Left renal cortex interstitium (tissue), 4 donors: Measurements from ENCODE around the gene GARIN5B. TPM values are rescaled to one million over a fixed set of nuclear protein-coding genes. Genes with fewer than 3 reads are reported as not detected.
"Not testable (repeated sequence)": the region's sequence is repeated elsewhere in the genome, so short reads cannot be mapped to it uniquely, and the experiment has no call there.

Source experiments
- DNase-seq, 4 donors: peaks; one replicate each; pipeline ENCODE4 v3.0.0-alpha.2; 2013; ENCODE audit warnings: low read depth in 4 of 4, low spot score in 2 of 4, missing footprints in 1 of 4
- polyA plus RNA-seq, 4 donors: library from polyadenylated mRNA; unstranded; fragments of 120-200 nt; gene quantifications; one replicate each; pipeline ENCODE4 v1.2.1, GENCODE V29; 2013; ENCODE audit not compliant: insufficient read length in 4 of 4

GARIN5B gene
- under 1 TPM; 0.08 to 0.49 (median 0.21) TPM for polyA plus RNA-seq

DNA sequence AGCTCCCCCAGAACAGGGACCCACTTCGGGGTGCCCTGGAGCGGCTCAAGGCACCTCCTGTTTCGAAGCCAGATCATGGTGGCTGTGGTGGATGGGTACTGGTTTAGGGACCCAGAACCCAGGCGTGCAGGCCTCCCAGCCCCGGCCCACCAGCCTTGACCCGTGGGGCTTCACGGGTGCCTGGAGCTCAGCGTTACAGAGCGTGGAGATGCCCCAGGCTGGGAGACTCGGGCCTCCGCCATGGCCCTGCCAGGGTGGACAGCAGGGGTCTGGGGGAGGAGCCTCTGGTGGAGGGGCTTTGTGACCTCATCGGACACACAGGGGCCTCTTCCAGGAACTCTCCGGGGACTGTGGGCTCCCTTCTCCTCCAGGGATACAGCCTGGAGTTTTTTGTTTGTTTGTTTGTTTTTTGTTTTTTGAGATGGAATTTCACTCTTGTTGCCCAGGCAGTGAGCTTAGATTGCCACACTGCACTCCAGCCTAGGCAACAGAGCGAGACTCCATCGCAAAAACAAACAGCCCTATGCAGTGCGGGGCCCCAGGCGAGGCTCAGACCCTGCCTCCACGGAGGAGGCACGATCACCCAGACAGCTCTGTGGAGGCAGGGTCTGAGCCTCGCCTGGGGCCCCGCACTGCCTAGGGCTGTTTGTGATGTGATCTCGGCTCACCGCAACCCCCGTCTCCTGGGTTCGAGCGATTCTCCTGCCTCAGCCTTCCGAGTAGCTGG, at the start of gene GARIN5B:
TSS of gene GARIN5B (minus strand) at position 271 of the 727 bp plus-strand sequence. CDS start at position 77, 194 bp downstream.
- DNase-seq, result no peak

DNA sequence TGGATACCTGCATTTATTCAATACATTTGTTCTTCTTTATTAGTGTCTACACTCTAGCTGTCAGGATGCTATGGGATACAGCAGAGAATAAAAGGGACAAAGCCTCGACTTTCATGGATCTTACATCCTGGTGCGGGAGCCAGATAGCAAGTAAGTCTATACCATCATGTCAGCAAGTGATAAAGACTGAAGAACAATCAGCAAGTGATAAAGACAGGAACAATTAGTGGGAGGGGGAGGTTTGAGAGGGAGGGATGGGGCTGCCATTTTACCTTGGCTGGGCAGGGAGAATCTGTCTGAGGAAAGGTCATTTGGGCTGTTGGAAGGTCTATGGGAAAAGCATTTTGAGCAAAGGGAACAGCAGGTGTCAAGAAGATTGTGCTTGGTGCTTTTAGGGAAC, 47.1 kb upstream of the GARIN5B start:
- no peak for DNase-seq

DNA sequence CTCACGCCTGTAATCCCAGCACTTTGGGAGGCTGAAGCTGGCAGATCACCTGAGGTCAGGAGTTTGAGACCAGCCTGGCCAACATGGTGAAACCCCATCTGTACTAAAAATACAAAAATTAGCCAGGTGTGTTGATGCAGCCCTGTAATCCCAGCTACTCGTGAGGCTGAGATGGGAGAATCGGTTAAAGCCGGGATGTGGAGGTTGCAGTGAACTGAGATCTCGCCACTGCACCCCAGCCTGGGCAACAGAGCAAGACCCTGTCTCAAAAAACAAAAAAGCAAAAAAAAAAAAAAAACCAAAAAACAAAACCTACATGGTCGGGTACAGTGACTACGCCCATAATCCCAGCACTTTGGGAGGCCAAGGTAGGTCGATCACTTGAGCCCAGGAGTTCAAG, 46.1 kb upstream of the GARIN5B start:
- not testable (repeated sequence) for DNase-seq

DNA sequence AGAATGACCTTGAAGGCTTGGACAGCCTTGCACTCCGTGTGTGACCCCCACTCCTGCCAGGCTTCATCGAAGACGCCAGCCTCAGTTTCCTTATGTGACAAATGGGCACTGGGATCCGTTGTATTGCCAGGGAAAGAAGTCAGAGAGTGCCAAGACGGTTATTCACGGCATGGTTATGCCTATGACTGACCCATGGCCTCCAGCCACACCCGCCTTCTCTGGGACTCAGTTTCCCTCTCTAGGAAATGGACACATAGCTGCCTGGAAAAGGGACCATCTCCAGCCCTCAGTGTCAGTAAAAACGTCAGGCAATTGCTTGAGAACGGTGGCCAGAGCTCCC, 45.4 kb upstream of the GARIN5B start:
- no peak for DNase-seq

DNA sequence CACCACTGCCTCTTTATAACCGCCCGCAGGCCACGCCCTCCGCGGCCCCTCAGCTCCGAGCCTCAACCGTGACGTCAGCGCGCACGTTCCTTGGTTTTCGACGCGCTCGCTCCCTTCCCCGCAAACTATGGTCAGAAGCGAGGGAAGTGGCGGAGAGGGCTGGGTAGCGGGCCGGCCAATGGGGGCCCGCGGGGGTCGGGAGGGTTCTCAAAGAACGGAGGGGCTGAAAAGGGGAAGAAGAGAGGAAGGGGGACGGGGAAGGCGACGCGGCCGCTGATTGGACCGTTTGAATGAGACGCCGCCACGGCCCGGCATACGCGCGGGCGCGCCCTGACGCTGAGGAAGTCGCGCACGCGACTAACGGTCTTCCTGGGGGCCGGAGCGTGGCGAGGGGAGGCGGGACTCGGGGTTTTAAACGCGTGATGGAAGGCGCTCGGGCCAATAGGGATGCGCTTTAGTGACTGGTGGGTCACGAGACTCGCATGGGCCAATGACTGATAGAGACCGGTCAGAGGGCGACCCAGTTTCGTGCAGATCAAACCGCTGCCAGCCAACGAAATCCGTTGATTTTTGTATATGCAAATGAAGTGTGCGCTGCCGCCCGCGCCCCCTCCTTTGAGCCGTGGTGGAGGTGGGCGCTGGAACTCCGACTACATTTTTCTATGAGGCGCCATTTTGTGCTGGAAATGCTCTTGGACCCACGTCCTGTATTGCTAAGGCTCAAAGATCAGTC, 44.9 kb upstream of the GARIN5B start:
- DNase-seq, result peak; percentile 94 to 99 (median 98)

DNA sequence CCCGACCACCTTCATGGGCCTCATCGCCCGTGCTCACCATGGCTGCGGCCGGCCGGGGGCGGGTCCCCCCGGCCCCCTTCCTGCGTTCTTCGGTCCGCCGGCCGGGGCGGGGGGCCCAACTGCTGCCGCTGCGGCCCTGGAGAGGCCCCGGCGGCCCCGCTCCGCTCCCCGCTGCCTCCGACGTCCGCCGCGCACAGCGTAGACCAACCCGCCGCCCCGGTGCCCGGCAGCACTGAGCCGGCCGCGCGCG, 44.4 kb upstream of the GARIN5B start, which contains the start of gene UBE2S:
TSS of gene UBE2S (minus strand) at position 239 of the 250 bp plus-strand sequence. CDS start at position 40, 199 bp downstream.
- DNase-seq, result not testable (repeated sequence)

DNA sequence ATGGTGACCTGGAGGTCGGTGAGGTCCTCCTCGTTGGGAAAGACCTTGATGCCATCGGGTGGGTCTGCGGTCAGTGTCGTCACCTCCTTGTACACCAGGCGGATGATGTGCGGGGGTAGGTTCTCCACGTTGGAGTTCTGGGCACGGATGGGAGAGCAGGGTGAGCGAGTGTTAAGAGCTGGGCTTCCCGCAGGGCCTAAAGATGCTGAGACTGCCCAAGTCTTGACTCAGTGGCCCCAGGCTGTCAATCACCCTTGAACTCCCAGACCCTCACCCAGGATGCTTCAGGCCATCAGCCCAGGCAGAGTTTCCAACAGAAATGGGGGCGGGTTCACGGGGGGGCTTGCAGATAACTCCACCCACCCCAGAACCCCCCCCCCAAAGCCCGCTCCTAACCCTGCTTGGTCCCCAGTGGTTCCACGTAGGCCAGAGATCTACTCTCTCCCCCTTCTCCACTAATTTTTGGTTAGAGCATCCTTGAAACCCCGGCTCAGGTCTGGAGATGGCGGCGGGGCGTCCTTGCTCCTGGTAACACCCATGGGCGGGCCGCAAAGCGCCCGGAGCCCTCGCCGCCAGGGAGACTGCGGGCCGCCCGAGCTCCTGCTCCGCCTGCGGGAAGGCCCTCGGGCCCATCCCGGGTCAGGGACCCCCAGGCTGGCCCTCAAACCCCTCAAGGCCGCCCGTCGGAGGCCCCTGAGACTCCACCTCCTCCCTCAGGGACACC, 43.9 kb upstream of the GARIN5B start:
- DNase-seq, result no peak

DNA sequence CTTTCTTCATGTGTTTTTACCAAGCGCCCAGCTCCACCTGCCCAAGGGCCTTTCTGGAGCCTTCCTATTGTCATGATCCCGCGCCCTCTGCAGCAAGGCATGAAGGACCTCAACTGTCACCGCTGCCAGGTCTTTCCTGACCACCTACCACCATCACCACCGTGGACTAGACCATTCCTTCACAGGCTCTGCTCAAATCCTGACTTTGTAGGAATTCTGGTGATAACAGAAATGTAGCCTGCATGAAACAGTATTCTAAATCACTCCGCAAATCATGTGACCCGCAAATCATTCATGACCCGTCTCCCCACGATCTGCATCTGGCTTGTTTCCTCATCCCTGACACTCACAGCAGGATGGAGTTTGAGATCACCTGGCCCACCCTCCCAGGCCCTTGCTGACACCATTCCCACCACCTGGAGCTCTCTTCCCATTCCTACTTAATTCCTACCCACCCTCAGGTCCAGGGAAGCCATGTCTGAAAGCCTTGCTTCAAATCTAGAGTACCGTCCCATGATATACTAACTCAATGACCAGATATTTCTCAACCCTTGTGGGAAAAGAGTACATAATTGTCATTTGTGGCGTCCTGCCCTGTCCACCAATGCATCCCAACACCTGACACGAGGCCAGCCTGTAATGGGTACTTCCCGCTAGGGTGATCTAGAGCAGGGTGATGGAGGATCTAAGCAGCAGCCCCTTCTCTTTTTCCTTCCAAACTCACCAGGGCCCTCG, 43.2 kb upstream of the GARIN5B start:
- no peak for DNase-seq

DNA sequence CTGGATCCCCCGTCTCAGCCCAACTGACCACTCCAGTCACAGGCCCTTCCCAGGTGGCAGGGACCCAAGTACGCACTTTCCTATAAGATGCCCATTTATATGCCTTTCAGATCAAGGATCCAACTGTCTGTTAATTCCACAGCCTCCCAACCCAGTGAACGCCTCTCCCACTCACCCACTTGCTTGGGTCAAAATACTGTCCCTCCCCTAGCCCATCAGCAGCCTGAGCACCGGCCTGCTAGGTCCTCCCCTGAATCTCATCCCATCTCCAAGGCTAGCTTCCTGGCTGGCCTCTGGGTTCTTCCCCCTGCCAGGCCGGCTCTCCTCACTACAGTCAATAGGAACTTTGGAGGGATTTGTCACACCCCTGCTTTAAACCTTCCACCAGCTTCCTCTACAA, 42.6 kb upstream of the GARIN5B start:
- no peak for DNase-seq

DNA sequence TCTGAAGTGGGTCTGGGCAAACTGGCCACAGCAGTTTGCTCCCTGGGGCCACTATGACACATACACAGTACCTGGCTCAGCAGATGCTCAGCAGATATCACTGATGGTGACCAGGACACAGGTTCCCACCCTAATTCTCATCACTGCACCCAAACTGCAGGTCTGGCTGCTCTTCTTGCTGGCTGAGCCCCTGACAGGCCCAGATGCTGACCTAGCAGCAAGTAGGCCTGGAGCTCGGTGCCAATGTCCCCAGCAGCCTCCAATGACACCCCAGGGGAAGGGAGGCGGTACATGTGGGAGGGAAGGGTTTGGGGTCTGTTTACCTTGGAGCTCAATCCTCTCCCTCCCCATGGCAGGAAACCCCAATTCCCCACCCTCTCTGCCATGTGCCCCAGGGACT, 39.4 kb upstream of the GARIN5B start:
- DNase-seq, result no peak

DNA sequence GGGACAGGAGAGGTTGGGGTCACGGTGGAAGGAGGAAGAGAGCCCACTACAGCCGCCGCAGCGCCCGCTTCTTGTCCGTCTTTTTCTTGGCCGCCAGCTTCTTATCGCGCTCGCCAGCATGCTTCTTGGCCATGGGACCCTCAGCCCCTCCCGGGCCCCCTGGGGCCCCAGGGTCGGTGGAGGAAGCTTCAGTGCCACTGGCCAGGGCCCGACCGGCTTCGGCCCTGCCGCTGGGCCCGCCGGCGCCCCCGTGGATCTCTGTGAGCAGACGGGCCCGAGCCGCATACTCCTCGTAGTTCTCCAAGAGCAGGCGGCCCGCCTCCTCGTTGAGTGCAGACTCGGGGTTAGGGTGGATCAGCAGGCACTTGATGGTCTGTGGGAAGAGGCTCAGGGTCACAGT, 38.3 kb upstream of the GARIN5B start:
- DNase-seq, result not testable (repeated sequence)

DNA sequence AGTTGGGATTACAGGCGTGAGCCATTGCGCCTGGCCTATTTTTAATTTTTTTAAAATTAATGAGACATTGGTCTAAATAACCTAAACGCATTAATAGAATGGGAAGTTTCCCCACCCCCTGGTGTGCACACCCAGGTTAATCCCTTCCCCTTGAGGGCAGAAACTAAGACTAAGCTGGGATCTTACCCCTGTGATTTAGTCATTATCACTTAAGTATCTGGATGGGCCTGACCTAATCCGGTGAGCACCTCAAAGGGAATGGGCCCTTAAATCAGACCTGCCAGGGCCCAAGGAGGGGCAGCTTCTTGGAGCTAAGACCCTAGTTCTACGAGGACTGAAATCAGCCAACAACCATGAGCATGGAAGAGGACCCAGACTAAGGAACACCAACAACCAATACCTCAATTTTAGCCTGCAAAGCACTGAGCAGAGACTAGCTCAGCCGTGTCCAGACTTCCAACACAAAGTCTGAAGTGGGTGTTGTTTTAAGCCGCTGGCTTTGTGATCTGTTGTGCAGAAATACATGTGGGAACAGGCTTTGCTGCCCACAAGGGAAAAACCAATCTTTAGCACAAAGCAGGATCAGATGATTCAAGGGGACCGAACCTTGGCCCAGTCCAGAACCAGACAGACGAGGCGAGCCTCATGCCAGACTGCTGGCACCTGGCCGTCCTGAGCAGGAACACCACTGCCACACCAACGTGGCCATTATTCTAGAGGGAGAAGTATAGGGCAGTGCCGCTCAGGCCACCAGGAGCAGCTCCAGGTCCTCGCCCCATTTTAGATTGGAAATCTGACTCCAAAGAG, 37.4 kb upstream of the GARIN5B start:
- no peak for DNase-seq

DNA sequence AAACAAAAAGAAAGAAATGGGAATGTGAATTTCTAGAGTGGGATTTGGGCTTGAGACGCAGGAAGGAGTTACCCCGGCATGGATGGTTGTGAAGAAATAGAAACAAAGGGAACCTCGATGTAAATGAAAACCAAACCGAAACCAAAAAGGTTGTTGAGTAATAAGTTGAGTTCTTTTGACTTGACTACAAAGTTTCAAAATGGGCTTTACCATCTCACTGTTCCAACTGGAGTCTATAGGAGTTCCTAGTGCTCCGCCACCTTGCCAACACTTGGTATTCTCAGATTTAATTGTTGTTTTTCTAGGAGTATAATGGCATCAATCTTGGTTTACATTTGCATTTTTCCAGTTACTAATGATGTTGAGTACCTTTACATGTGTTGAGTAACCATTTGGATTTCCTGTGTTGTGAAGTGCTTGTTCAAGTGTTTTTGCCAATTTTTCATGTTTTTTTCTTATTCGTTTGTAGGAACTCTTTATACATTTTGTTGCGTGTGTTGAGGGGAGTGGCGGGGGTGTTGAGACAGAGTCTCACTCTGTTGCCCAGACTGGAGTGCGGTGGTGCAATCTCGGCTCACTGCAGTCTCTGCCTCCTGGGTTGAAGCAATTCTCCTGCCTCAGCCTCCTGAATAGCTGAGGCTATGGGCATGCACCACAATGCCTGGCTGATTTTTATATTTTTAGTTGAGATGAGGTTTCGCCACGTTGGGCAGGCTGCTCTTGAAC, 35.3 kb upstream of the GARIN5B start:
- DNase-seq, result no peak

DNA sequence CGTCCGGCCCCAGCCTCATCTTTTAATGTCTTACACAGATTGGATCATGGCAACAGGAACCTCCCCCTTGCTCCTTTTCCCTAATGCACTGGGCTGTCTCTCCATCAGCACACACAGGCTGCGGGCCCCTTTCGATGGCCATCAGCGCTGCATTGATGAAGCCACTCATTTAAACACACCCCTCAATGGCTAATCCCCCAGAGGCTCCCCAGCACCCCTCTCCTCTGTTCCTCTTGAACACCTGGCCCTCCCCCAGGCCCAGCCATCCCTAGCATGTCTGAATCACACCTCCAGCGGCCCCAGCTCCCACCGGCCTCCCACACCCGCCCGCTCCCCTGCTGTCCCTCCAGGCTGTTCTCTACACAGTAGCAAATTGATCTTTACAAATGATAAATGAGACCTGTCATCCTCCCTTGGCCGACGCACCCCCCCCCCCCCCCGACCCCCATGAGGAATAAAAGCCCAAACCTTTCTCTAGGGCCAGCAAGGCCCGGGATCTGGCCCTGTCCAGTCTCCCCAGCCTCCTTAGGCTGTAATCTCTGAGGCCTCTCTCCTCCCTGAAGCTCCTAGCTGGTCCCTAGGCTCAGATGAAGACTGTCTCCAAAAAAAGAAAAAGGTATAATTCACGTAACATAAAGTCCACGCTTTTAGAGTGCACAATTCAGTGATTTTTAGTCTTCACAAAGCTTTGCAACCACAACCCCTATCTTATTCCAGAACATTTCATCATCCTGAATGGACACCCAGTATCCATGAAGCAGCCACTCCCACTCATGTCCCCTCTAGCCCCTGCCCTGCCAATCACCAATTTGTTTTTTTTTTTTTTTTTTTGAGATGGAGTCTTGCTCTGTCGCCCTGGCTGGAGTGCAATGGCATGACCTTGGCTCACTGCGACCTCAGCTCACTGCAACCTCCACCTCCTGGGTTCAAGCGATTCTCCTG, 30.0 kb upstream of the GARIN5B start:
- no peak for DNase-seq

DNA sequence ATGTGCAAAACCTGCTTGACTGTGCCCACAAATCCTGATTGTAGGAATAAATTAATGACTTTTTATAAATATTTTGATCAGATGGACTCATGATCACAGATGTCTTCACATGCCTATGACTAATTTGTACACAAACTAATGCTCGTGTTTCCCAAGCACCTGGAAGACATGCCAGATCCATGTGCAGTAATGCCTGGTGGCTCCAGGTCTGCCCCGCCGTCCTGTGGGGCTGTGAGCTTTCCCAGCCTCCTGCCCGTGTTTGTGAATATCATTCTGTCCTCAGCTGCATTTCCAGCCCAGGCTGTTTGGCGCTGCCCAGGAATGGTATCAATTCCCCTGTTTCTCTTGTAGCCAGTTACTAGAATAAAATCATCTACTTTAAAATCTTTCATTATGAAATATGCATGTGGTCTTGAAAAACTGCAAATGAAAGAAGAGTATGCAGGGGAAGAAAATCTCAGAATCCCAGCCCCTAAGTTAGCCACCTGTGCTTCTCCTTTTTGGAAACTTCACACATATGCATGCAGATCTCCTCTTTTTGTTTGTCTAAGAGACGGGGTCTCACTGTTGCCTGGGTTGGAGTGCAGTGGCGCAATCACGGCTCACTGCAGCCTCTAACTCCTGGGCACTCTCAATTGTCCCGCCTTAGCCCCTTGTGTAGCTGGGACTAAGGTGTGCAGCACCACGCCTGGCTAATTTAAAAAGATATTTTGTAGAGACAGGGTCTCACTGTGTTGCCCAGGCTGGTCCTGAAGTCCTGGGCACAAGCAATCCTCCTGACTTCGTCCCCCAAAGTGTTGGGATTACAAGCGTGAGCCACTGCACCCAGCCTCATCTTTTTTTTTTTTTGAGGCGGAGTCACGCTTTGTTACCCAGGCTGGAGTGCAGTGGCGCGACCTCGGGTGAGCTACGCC, 28.9 kb upstream of the GARIN5B start:
- DNase-seq, result no peak

DNA sequence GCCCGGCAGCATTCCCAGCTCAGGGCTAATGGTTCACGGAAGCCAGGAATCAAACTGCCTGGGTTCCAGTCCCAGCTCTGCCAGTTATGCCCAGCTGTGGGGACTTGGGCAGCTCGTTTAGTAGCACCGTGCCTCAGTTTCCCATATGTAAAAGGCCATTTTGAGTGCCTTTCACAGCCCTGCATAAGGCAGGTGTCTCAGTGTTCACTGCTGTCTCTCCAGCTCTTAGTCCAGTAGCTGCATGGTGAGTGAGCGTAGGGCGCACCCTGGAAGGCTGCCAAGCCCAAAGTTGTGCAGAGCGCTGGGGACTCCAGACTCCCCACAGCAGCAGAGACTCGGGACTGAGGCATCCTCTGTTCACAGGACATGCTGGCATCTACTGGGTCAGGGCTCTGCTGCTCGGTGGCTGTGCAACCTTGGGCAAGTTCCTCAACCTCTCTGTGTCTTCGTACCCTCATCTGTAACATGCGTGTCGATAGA, 28.2 kb upstream of the GARIN5B start:
- no peak for DNase-seq

DNA sequence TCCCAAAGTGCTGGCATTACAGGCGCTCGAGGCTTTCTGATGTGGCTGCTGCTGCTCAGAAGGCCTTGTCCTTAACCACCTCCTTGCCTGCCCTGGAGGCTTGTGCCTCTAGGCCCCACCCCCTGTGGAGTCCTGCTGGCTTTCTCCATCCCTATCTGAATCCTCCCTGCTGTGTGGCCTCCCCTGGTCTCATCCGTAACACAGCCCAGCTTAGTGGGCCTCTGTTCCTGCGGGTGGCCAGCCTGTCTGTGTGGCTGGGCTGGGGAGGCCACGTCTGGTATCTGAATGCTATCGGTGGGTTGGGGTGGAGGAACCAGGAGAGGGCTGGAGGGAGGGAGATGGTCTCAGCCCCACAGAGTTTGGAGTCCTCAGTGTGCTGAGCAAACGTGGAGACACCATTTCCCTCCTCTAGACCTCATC, 27.4 kb upstream of the GARIN5B start:
- no peak for DNase-seq
